HEK293T (cell line): Measurements from ENCODE around the gene CCNY.

Experiments used
- CTCF ChIA-PET: fragments of 350-600 bp; formaldehyde crosslinking; extraction: SDS; loops from one replicate; lab custom pipeline; 2021; ENCODE audit warnings: antibody characterized with exemption, inconsistent platforms; lab: Yijun Ruan, JAX
- POLR2A ChIA-PET: fragments of 350-600 bp; formaldehyde crosslinking; extraction: SDS; loops from one replicate; lab custom pipeline; 2020; ENCODE audit warnings: antibody characterized with exemption, inconsistent platforms; lab: Yijun Ruan, JAX
- DNase-seq: peaks from one replicate; pipeline ENCODE4 v3.0.0; 2012; ENCODE audit warnings: mixed read lengths; ENCODE audit errors: extremely low spot score
- ARNT ChIP-seq: fragments of 450-650 bp; IDR thresholded peaks from 2 replicates; pipeline ENCODE4 v1.6.1; 2017; ENCODE audit warnings: mild to moderate bottlenecking
- BHLHE40 ChIP-seq: fragments of 450-650 bp; IDR thresholded peaks from 2 replicates; pipeline ENCODE4 v1.6.1; 2016; ENCODE audit warnings: mild to moderate bottlenecking, moderate library complexity, borderline replicate concordance
- CTBP1 ChIP-seq: fragments of 450-650 bp; IDR thresholded peaks from 2 replicates; pipeline ENCODE4 v1.6.1; 2016; ENCODE audit warnings: borderline replicate concordance
- ELF4 ChIP-seq: fragments of 450-650 bp; IDR thresholded peaks from 2 replicates; pipeline ENCODE4 v1.6.1; 2017; ENCODE audit warnings: antibody characterized with exemption
- FOXA1 ChIP-seq: fragments of 450-650 bp; IDR thresholded peaks from 2 replicates; pipeline ENCODE4 v1.6.1; 2016; ENCODE audit warnings: mild to moderate bottlenecking
- FOXK2 ChIP-seq: fragments of 450-650 bp; IDR thresholded peaks from 2 replicates; pipeline ENCODE4 v1.6.1; 2016; ENCODE audit warnings: mild to moderate bottlenecking
- FOXM1 ChIP-seq: fragments of 450-650 bp; IDR thresholded peaks from 2 replicates; pipeline ENCODE4 v1.6.1; 2017; ENCODE audit warnings: mild to moderate bottlenecking, borderline replicate concordance
- HDGF ChIP-seq: fragments of 450-650 bp; IDR thresholded peaks from 2 replicates; pipeline ENCODE4 v1.6.1; 2017; ENCODE audit warnings: antibody characterized with exemption, borderline replicate concordance
- L3MBTL2 ChIP-seq: fragments of 450-650 bp; conservative IDR thresholded peaks from 2 replicates; pipeline ENCODE4 v1.6.1; 2016; ENCODE audit warnings: mild to moderate bottlenecking
- LEF1 ChIP-seq: fragments of 450-650 bp; IDR thresholded peaks from 2 replicates; pipeline ENCODE4 v1.6.1; 2017; ENCODE audit warnings: mild to moderate bottlenecking, borderline replicate concordance
- NFRKB ChIP-seq: fragments of 450-650 bp; IDR thresholded peaks from 2 replicates; pipeline ENCODE4 v1.6.1; 2016; ENCODE audit warnings: mild to moderate bottlenecking, moderate library complexity
- SP1 ChIP-seq: fragments of 450-650 bp; IDR thresholded peaks from 2 replicates; pipeline ENCODE4 v1.6.1; 2017
- SUZ12 ChIP-seq: fragments of 450-650 bp; IDR thresholded peaks from 2 replicates; pipeline ENCODE4 v1.6.1; 2016; ENCODE audit warnings: mild to moderate bottlenecking
- TARDBP ChIP-seq: fragments of 450-650 bp; IDR thresholded peaks from 2 replicates; pipeline ENCODE4 v1.6.1; 2016
- ZNF384 ChIP-seq: fragments of 450-650 bp; IDR thresholded peaks from 2 replicates; pipeline ENCODE4 v1.6.1; 2016
- TF ChIP-seq, protein P1 (sequence below): fragments of 450-650 bp; IDR thresholded peaks from 2 replicates; pipeline ENCODE4 v1.6.1; 2016

Gene CCNY

DNA sequence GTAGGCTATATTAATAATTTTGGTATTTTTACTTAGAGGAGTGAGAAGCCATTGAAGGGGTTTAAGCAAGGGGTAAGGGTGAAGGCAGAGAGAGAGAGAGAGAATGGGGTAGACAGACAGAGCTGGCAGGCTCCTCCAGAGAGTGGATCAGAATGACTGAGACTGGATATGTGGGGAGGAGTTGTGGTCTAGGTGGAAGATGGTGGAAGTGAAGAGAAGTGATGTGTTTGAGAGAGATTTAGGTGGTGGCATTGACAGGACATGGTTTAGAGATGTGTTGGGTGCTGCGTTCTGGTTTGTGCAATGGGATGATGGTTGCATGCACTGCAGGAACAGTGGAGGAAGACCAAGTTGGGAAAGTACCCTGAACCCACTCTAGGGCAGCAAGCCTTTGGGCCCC, 92.2 kb downstream of the CCNY start:
- no peak for TF ChIP-seq ZNF384
- no peak for TF ChIP-seq SP1
- no peak for TF ChIP-seq CTBP1
- no peak for TF ChIP-seq NFRKB
- TF ChIP-seq SUZ12: no peak
- TF ChIP-seq TARDBP: no peak
- no peak for TF ChIP-seq FOXA1
- no peak for TF ChIP-seq L3MBTL2
- TF ChIP-seq HDGF: no peak
- TF ChIP-seq BHLHE40: no peak
- TF ChIP-seq FOXM1: no peak
- TF ChIP-seq ARNT: no peak
- no peak for TF ChIP-seq ELF4
- TF ChIP-seq, protein P1, sequence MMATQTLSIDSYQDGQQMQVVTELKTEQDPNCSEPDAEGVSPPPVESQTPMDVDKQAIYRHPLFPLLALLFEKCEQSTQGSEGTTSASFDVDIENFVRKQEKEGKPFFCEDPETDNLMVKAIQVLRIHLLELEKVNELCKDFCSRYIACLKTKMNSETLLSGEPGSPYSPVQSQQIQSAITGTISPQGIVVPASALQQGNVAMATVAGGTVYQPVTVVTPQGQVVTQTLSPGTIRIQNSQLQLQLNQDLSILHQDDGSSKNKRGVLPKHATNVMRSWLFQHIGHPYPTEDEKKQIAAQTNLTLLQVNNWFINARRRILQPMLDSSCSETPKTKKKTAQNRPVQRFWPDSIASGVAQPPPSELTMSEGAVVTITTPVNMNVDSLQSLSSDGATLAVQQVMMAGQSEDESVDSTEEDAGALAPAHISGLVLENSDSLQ: no peak
- TF ChIP-seq FOXK2: no peak
- CTCF ChIA-PET: no interaction called here
- POLR2A ChIA-PET: no interaction called here
- DNase-seq: no peak

DNA sequence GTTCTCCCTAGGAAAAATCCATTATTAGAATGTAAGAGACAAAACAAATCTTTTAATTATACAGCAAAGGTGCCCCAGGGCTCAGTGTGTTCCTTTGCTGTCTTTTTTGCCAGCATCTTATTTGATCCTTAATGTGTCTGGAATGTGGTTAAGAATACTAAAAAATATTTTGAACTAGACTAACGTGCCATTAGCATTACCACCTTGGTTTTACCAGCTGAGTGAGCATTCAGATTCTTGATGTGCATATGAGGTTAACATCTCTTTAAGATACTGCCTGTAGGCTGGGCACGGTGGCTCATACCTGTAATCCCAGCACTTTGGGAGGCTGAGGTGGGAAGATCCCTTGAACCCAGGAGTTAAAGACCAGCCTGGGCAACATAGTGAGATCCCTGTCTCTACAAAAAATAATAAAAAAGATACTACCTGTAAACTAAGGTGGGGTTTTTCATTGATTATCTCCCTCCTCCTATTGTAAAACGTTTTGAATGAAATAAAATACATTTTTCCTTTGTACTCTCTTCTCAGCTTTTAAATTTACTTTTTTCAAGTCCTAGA, 96.6 kb downstream of the CCNY start:
- CTCF ChIA-PET: no interaction called here
- POLR2A ChIA-PET: no interaction called here
- DNase-seq: no peak
- no peak for TF ChIP-seq L3MBTL2
- TF ChIP-seq, protein P1: no peak
- TF ChIP-seq BHLHE40: no peak
- TF ChIP-seq CTBP1: no peak
- TF ChIP-seq TARDBP: no peak
- no peak for TF ChIP-seq NFRKB
- no peak for TF ChIP-seq SP1

DNA sequence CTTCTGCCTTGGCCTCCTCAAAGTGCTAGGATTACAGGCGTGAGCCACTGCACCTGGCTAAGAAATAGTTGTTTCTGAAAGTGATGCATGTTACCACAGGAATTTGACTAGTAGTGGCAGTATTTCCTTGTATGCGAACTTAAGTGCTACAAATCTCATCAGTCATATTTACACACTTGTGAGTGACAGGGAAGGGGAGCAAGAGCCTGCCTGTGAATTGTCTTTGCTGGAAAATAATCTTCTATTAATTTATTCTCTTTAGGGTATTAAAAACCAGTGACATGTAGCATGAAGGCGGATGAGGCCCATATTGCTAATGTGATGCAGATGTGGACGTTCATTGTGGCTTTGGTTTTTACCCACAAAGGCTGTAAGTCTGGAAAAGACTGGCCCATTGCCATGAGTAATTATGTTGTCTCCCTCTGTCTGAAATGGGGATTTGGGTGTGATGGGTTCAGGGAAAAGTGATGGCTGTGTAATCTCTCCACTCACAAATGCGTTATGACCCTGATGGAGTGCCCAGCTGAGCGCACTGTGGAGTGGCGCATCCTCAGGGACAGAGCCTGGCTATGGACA, 97.6 kb downstream of the CCNY start:
- CTCF ChIA-PET: no interaction called here
- TF ChIP-seq FOXK2: no peak
- TF ChIP-seq LEF1: no peak
- no peak for TF ChIP-seq TARDBP
- TF ChIP-seq SUZ12: no peak
- TF ChIP-seq ZNF384: no peak
- TF ChIP-seq FOXA1: no peak
- TF ChIP-seq, protein P1: peak; percentile 45; the same call in 1 of the 2 replicates
- TF ChIP-seq ARNT: no peak
- POLR2A ChIA-PET: no interaction called here
- DNase-seq: no peak

DNA sequence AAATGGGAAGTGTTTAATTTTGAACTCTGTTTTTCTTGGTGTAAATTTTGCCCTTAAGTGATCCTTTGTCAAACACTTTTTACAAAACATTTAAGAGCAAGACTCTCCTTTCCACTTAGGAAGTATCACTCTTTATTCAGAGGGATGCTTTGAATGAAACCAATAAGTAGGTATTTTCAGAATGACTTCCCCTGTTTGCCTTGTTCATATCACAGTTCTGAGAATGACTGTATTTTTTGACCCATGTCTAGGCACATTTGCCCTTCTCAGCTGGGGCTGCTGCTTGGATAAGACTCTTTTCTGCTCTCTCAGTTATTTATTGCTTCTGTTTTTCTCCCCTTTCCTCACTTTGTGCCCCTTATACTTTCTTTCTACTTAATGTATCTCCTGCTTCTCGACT, 98.2 kb downstream of the CCNY start:
- ChIA-PET POLR2A (no interaction called here), CTCF (no interaction called here)
- TF ChIP-seq FOXA1 (no peak), NFRKB (no peak), ARNT (no peak), ZNF384 (no peak), ELF4 (no peak), FOXM1 (no peak), SUZ12 (no peak), CTBP1 (no peak)
- no peak for DNase-seq

DNA sequence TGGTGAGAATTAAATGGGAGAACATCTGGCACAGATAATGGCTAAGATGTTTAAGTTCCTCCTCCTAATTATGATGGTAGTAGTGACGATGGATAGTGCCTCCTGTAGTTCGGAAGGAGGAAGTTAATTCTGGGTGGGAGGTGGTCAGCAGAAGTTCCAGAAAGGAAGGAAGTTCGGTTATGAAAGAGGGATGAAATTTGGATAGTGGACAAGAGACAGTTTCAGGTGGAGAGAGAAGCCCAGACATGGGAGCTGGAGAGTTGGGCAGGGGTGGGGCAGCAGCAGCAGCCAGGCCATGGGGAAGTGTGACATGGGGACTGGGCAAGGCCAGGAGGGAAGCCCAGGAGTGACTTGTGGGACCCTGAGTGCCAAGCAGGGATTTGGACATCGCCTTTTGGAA, 99.5 kb downstream of the CCNY start:
- TF ChIP-seq ARNT: no peak
- TF ChIP-seq SP1: no peak
- no peak for TF ChIP-seq ELF4
- no peak for TF ChIP-seq FOXA1
- TF ChIP-seq TARDBP: no peak
- TF ChIP-seq BHLHE40: no peak
- TF ChIP-seq, protein P1: no peak
- TF ChIP-seq L3MBTL2: no peak
- POLR2A ChIA-PET: no interaction called here
- CTCF ChIA-PET: no interaction called here

DNA sequence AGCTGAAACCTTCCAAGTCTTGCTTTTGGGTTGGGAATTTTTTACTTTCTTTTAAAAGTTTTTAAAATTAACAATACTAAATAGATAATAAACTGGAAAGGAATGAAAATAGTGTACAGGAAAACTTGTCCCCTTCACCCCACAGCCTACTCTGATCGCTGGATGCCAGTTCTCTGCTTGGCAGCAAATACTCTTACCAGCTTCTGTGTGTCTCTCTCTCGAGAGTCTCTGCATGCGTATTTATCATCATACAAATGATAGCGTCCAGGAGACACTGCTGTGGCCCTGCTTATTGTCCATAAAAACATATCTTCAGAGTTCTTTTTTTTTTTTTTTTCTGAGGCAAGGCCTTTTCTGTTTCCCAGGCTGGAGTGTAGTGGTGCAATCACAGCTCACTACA, 101.5 kb downstream of the CCNY start:
- POLR2A ChIA-PET: no interaction called here
- CTCF ChIA-PET: interaction anchor here (1.3 kb wide), 1 partner anchor 15 kb away, joined by 3 read pairs; no protein-coding TSS in a partner anchor
- no peak for DNase-seq
- TF ChIP-seq SUZ12: no peak
- no peak for TF ChIP-seq BHLHE40
- no peak for TF ChIP-seq ELF4
- TF ChIP-seq LEF1: no peak
- TF ChIP-seq TARDBP: no peak

More for the DNA sequence above, 99.5 kb downstream of the CCNY start:
- no peak for DNase-seq
